Measurements from ENCODE around the gene COPB2. TPM values are rescaled to one million over a fixed set of nuclear protein-coding genes. Genes with fewer than 3 reads are reported as not detected.

The COPB2 gene
- total and polyA plus RNA-seq, 10 of the 15 experiments (the other 5 are each of a cell fraction or from before 2014, with no cell fraction given) = 51.3 to 143 (median 116) TPM

- SMC1A ChIA-PET (ENCODE audit: uncharacterized antibody, unreplicated experiment) = no interaction called here
- Histone ChIP-seq H3K79me2 (ENCODE audit: control insufficient read depth, insufficient read depth, low read length) (no peaks in the 10 kb centered on the region), H3K36me3 (ENCODE audit: control insufficient read depth in 2 of 2, insufficient read depth in 2 of 2, low read length in 1 of 2) (no peaks in the 10 kb centered on the region), H3K4me1 (ENCODE audit: control insufficient read depth, insufficient read depth, low read length) (no peaks in the 10 kb centered on the region), H4K20me1 (ENCODE audit: control insufficient read depth, insufficient read depth) (no peaks in the 10 kb centered on the region), H3K4me3 (no peak overlapping the region), H3K4me2 (ENCODE audit: control insufficient read depth, insufficient read depth) (no peak overlapping the region), H3K9ac (ENCODE audit: control insufficient read depth, insufficient read depth, low read length) (no peak overlapping the region), H3K9me3 (replicated peaks; ENCODE audit: control insufficient read depth, insufficient read depth, low read length) (no peaks in the 10 kb centered on the region), H3K27ac (ENCODE audit: control insufficient read depth, insufficient read depth) (no peak overlapping the region), H2AFZ (ENCODE audit: control insufficient read depth, low read depth, low read length) (no peak overlapping the region), H3K27me3 (replicated peaks in 1 of 2; ENCODE audit: control insufficient read depth in 2 of 2, insufficient read depth in 2 of 2, low read length in 1 of 2) (no peaks in the 10 kb centered on the region)
- POLR2A ChIA-PET = no interaction called here
- RAD21 ChIA-PET (ENCODE audit: unreplicated experiment) = no interaction called here
- DNase-seq (ENCODE audit: low read depth, low spot score) (no peak), FAIRE-seq (no peak), ATAC-seq (no peak)
- CTCF ChIA-PET = interaction anchor here (1.0 kb wide), 1 partner anchor 65 kb away, joined by 3 read pairs; no protein-coding TSS in a partner anchor
- 98% methylated on average over 3 of the region's 3 CpGs for WGBS (ENCODE audit: insufficient coverage, insufficient replicate concordance, low lambda C conversion rate, missing lambda C conversion rate)
- in situ Hi-C loops (cut with MboI) = no loop called here
- no TSS peak for BruUV-seq (replicated peaks)
- intact Hi-C loops (cut with micrococcal nuclease; ENCODE audit: unreplicated experiment) = no loop called here
- TF ChIP-seq CBFB (IDR thresholded peaks at IDR 0.05; ENCODE audit: low read depth) (no peak), ETV6 (conservative IDR thresholded peaks at IDR 0.05 in 1 of 2, IDR thresholded peaks at IDR 0.05 in 1 of 2; ENCODE audit: borderline replicate concordance in 1 of 2, low read depth in 1 of 2) (no peak), BRCA1 (IDR thresholded peaks at IDR 0.05; ENCODE audit: low read depth, low read length) (no peak), SIN3A (IDR thresholded peaks at IDR 0.05; ENCODE audit: low read depth, low read length) (no peak), ZBED1 (IDR thresholded peaks at IDR 0.05; ENCODE audit: borderline replicate concordance) (no peak), IKZF1 (conservative IDR thresholded peaks at IDR 0.05) (no peak), ATF2 (IDR thresholded peaks at IDR 0.05; ENCODE audit: low read length) (no peak), TAF1 (IDR thresholded peaks at IDR 0.05; ENCODE audit: borderline replicate concordance, low read depth, low read length) (no peak), EZH2 (IDR thresholded peaks at IDR 0.05; ENCODE audit: borderline replicate concordance, control insufficient read depth, low read depth, low read length) (no peak), NKRF (conservative IDR thresholded peaks at IDR 0.05) (no peak), HDAC6 (IDR thresholded peaks at IDR 0.05; ENCODE audit: unreplicated experiment) (no peak)
Measured at GRCh38 chr3:139396707-139397106, 7.3 kb upstream of the COPB2 start.
